ENCODE measurements around the gene EEF1B2. TPM values are rescaled to one million over a fixed set of nuclear protein-coding genes. Genes with fewer than 3 reads are reported as not detected.
"Not testable (repeated sequence)": the region's sequence is repeated elsewhere in the genome, so short reads cannot be mapped to it uniquely, and the experiment has no call there.

EEF1B2 gene
- total RNA-seq, 1 experiment from 2014 or later = 768 TPM

GRCh38 chr2:206164261-206164862 is 4.7 kb downstream of the EEF1B2 start:
- WGBS (ENCODE audit: extremely low coverage, insufficient read length, low lambda C conversion rate) = no CpG with 5 or more reads among the region's 2 CpGs
- H3K36me3 Mint-ChIP-seq (ENCODE audit: insufficient read depth in 1 of 3, low read depth in 3 of 3) = peaks cover 54 to 78% (median 66%) of the 10 kb centered on the region in 3 experiments

GRCh38 chr2:206168230-206168629 is 8.5 kb downstream of the EEF1B2 start:
- not testable (repeated sequence) for H3K4me2 ChIP-seq (ENCODE audit: insufficient read depth, insufficient read length, low read length); H3K27ac Mint-ChIP-seq; H3K27ac ChIP-seq (ENCODE audit: insufficient read length, low read depth, low read length); H3K79me1 ChIP-seq (ENCODE audit: insufficient read depth, low read depth, low read length, poor library complexity, severe bottlenecking); H3K9ac ChIP-seq (ENCODE audit: extremely low read depth, insufficient read length, low read length); H3K4me1 ChIP-seq (ENCODE audit: insufficient read depth, low read length); H3K9me3 ChIP-seq (ENCODE audit: control insufficient read depth, low read depth, low read length); H3T11ph ChIP-seq (ENCODE audit: low read length); H3K79me2 ChIP-seq (ENCODE audit: insufficient read depth, low read length); H2BK120ac ChIP-seq (ENCODE audit: low read depth, low read length, poor library complexity, severe bottlenecking); H3K4me1 Mint-ChIP-seq; H3K4ac ChIP-seq (ENCODE audit: low read depth, low read length); H3K18ac ChIP-seq (ENCODE audit: insufficient read length, low read depth, low read length); H2BK12ac ChIP-seq (ENCODE audit: insufficient read length, low read depth, low read length); H3K56ac ChIP-seq (ENCODE audit: insufficient read length, low read depth, low read length); H4K8ac ChIP-seq (replicated peaks; ENCODE audit: insufficient read length, low read depth, low read length); H4K91ac ChIP-seq (ENCODE audit: insufficient read length, low read depth, low read length); H3K14ac ChIP-seq (ENCODE audit: insufficient read depth, low read length); H2BK20ac ChIP-seq (ENCODE audit: low read depth, low read length, poor library complexity, severe bottlenecking); H2BK15ac ChIP-seq (ENCODE audit: low read depth, low read length); H3K27me3 Mint-ChIP-seq (ENCODE audit: low read depth); H2AK5ac ChIP-seq (ENCODE audit: insufficient read length, low read length); H3K4me3 Mint-ChIP-seq; H3K23me2 ChIP-seq (ENCODE audit: insufficient read length, low read depth, low read length, poor library complexity, severe bottlenecking); H3K23ac ChIP-seq (ENCODE audit: insufficient read length, low read depth, low read length); H4K5ac ChIP-seq (ENCODE audit: insufficient read length, low read depth, low read length); H2AFZ ChIP-seq (ENCODE audit: low read length); H3K27me3 ChIP-seq (ENCODE audit: insufficient read depth, low read length); DNase-seq; H2BK5ac ChIP-seq (ENCODE audit: insufficient read length, low read length); H4K20me1 ChIP-seq (ENCODE audit: control insufficient read depth, insufficient read depth, insufficient read length)
- WGBS (ENCODE audit: extremely low coverage, insufficient read length, low lambda C conversion rate) = no CpG with 5 or more reads among the region's 4 CpGs
- Mint-ChIP-seq H3K36me3 (ENCODE audit: insufficient read depth in 1 of 3, low read depth in 3 of 3) (peaks cover 30 to 55% (median 40%) of the 10 kb centered on the region in 3 experiments), H3K9me3 (peaks cover 12 to 23% of the 10 kb centered on the region in 2 experiments; a peak in 4 of 5 replicates)

More at GRCh38 chr2:206164261-206164862, 4.7 kb downstream of the EEF1B2 start:
- peaks cover 3% of the 10 kb centered on the region for H3K79me1 ChIP-seq (ENCODE audit: insufficient read depth, low read depth, low read length, poor library complexity, severe bottlenecking)
- no peak overlapping the region for H3K18ac ChIP-seq (ENCODE audit: insufficient read length, low read depth, low read length)
- H2AK5ac ChIP-seq (ENCODE audit: insufficient read length, low read length) = no peak overlapping the region
- H2BK15ac ChIP-seq (ENCODE audit: low read depth, low read length) = no peak overlapping the region
- Mint-ChIP-seq H3K27ac (peak overlapping the region in 1 of 3 experiments; percentile 85; a peak in 1 of 7 replicates), H3K27me3 (ENCODE audit: low read depth) (0 out of 2 replicates have a peak, but pooled peaks cover 1% of the 10 kb centered on the region), H3K9me3 (peaks cover 5 to 7% of the 10 kb centered on the region in 2 experiments; a peak in 4 of 5 replicates), H3K4me1 (peaks cover 6 to 12% of the 10 kb centered on the region in 2 experiments), H3K4me3 (no peak overlapping the region)
- no peak overlapping the region for H2AFZ ChIP-seq (ENCODE audit: low read length)
- H3K56ac ChIP-seq (ENCODE audit: insufficient read length, low read depth, low read length) = no peak overlapping the region
- no peaks in the 10 kb centered on the region for H3K4me1 ChIP-seq (ENCODE audit: insufficient read depth, low read length)
- peaks cover 7% of the 10 kb centered on the region; the same call in 1 of the 2 replicates for H3K79me2 ChIP-seq (ENCODE audit: insufficient read depth, low read length)
- peaks cover 3% of the 10 kb centered on the region for H3K23me2 ChIP-seq (ENCODE audit: insufficient read length, low read depth, low read length, poor library complexity, severe bottlenecking)
- no peak overlapping the region for H3K4me2 ChIP-seq (ENCODE audit: insufficient read depth, insufficient read length, low read length)
- DNase-seq = no peak
- H4K20me1 ChIP-seq (ENCODE audit: control insufficient read depth, insufficient read depth, insufficient read length) = no peaks in the 10 kb centered on the region
- no peaks in the 10 kb centered on the region for H3K9me3 ChIP-seq (ENCODE audit: control insufficient read depth, low read depth, low read length)
- H2BK12ac ChIP-seq (ENCODE audit: insufficient read length, low read depth, low read length) = no peak overlapping the region
- no peak overlapping the region for H4K91ac ChIP-seq (ENCODE audit: insufficient read length, low read depth, low read length)
- no peak overlapping the region for H4K5ac ChIP-seq (ENCODE audit: insufficient read length, low read depth, low read length)
- no peak overlapping the region for H3K14ac ChIP-seq (ENCODE audit: insufficient read depth, low read length)
- TF ChIP-seq CTCF (conservative IDR thresholded peaks at IDR 0.05) = peak; percentile 86
- no peak overlapping the region for H4K8ac ChIP-seq (replicated peaks; ENCODE audit: insufficient read length, low read depth, low read length)
- no peak overlapping the region for H3K23ac ChIP-seq (ENCODE audit: insufficient read length, low read depth, low read length)
- H3K4ac ChIP-seq (ENCODE audit: low read depth, low read length) = no peak overlapping the region
- H2BK20ac ChIP-seq (ENCODE audit: low read depth, low read length, poor library complexity, severe bottlenecking) = no peak overlapping the region
- no peak overlapping the region for H3K27ac ChIP-seq (ENCODE audit: insufficient read length, low read depth, low read length)
- H3K27me3 ChIP-seq (ENCODE audit: insufficient read depth, low read length) = no peaks in the 10 kb centered on the region
- H3K9ac ChIP-seq (ENCODE audit: extremely low read depth, insufficient read length, low read length) = no peak overlapping the region
- no peak overlapping the region for H2BK5ac ChIP-seq (ENCODE audit: insufficient read length, low read length)
- no peak overlapping the region for H2BK120ac ChIP-seq (ENCODE audit: low read depth, low read length, poor library complexity, severe bottlenecking)
- no peak overlapping the region for H3T11ph ChIP-seq (ENCODE audit: low read length)

Data from H9 (cell line).